ENCODE measurements around the gene TERB2. TPM values are rescaled to one million over a fixed set of nuclear protein-coding genes. Genes with fewer than 3 reads are reported as not detected.
"Not testable (repeated sequence)": the region's sequence is repeated elsewhere in the genome, so short reads cannot be mapped to it uniquely, and the experiment has no call there.

The TERB2 gene
- polyA plus RNA-seq, 3 donors, result not detected

- H3K36me3 Mint-ChIP-seq, result no peaks in the 10 kb centered on the region
- Histone ChIP-seq H2AFZ (ENCODE audit: insufficient read depth, low read depth, low read length, poor library complexity, severe bottlenecking) (no peak overlapping the region), H3K27me3 (ENCODE audit: control insufficient read depth in 2 of 2, insufficient read depth in 2 of 2, low read length in 2 of 2) (no peaks in the 10 kb centered on the region), H4K20me1 (ENCODE audit: insufficient read depth, low read length) (no peaks in the 10 kb centered on the region), H3K4me2 (replicated peaks; ENCODE audit: extremely low read depth, low read length, poor library complexity, severe bottlenecking) (no peak overlapping the region), H3K27ac (ENCODE audit: low read depth in 1 of 2, low read length in 2 of 2) (no peak overlapping the region), H3K36me3 (replicated peaks in 1 of 2; ENCODE audit: control insufficient read depth in 1 of 2, insufficient read depth in 2 of 2, low read length in 2 of 2) (no peaks in the 10 kb centered on the region), H3K4me3 (replicated peaks in 1 of 3; ENCODE audit: low read depth in 2 of 3, low read length in 3 of 3) (no peak overlapping the region), H3K9me3 (replicated peaks in 1 of 2; ENCODE audit: control insufficient read depth in 1 of 2, insufficient read depth in 1 of 2, low read length in 2 of 2) (peaks cover 0 to 4% of the 10 kb centered on the region in 2 donors), H3K9ac (ENCODE audit: insufficient read depth, low read length, poor library complexity, severe bottlenecking) (no peak overlapping the region), H3K79me2 (ENCODE audit: insufficient read depth, low read length) (no peaks in the 10 kb centered on the region), H3K4me1 (ENCODE audit: control insufficient read depth in 1 of 2, insufficient read depth in 2 of 2, low read length in 2 of 2) (no peaks in the 10 kb centered on the region)
- peaks cover 0 to 10% (median 2%) of the 10 kb centered on the region in 7 donors for H3K9me3 Mint-ChIP-seq
- no peak overlapping the region for H3K27ac Mint-ChIP-seq
- no peak overlapping the region for H3K4me3 Mint-ChIP-seq
- peaks cover 0 to 3% (median 0%) of the 10 kb centered on the region in 3 donors for H3K27me3 Mint-ChIP-seq (ENCODE audit: low read depth in 3 of 3)
- TF ChIP-seq, protein P1, sequence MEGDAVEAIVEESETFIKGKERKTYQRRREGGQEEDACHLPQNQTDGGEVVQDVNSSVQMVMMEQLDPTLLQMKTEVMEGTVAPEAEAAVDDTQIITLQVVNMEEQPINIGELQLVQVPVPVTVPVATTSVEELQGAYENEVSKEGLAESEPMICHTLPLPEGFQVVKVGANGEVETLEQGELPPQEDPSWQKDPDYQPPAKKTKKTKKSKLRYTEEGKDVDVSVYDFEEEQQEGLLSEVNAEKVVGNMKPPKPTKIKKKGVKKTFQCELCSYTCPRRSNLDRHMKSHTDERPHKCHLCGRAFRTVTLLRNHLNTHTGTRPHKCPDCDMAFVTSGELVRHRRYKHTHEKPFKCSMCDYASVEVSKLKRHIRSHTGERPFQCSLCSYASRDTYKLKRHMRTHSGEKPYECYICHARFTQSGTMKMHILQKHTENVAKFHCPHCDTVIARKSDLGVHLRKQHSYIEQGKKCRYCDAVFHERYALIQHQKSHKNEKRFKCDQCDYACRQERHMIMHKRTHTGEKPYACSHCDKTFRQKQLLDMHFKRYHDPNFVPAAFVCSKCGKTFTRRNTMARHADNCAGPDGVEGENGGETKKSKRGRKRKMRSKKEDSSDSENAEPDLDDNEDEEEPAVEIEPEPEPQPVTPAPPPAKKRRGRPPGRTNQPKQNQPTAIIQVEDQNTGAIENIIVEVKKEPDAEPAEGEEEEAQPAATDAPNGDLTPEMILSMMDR (IDR thresholded peaks at IDR 0.05), result no peak
- H3K4me1 Mint-ChIP-seq, result no peaks in the 10 kb centered on the region
- intact Hi-C loops (cut with micrococcal nuclease), result no loop called here
- DNase-seq, result no peak
Measured at GRCh38 chr15:44910981-44911625, 45.4 kb upstream of the TERB2 start.

GRCh38 chr15:44912186-44912585 lies 44.3 kb upstream of the TERB2 start:
- not testable (repeated sequence) for H3K4me1 Mint-ChIP-seq, H3K36me3 Mint-ChIP-seq

GRCh38 chr15:44912974-44913448 lies 43.5 kb upstream of the TERB2 start:
- H3K27me3 Mint-ChIP-seq (ENCODE audit: low read depth in 3 of 3); DNase-seq; H3K79me2 ChIP-seq (ENCODE audit: insufficient read depth, low read length); intact Hi-C loops (cut with micrococcal nuclease); H3K27me3 ChIP-seq (ENCODE audit: control insufficient read depth in 2 of 2, insufficient read depth in 2 of 2, low read length in 2 of 2); H3K4me3 Mint-ChIP-seq; H3K4me2 ChIP-seq (replicated peaks; ENCODE audit: extremely low read depth, low read length, poor library complexity, severe bottlenecking); H3K9me3 ChIP-seq (replicated peaks in 1 of 2; ENCODE audit: control insufficient read depth in 1 of 2, insufficient read depth in 1 of 2, low read length in 2 of 2); H4K20me1 ChIP-seq (ENCODE audit: insufficient read depth, low read length); H3K4me1 Mint-ChIP-seq; H3K9ac ChIP-seq (ENCODE audit: insufficient read depth, low read length, poor library complexity, severe bottlenecking); H3K4me3 ChIP-seq (replicated peaks in 1 of 3; ENCODE audit: low read depth in 2 of 3, low read length in 3 of 3); H3K36me3 ChIP-seq (replicated peaks in 1 of 2; ENCODE audit: control insufficient read depth in 1 of 2, insufficient read depth in 2 of 2, low read length in 2 of 2); H3K27ac ChIP-seq (ENCODE audit: low read depth in 1 of 2, low read length in 2 of 2); H3K36me3 Mint-ChIP-seq; H2AFZ ChIP-seq (ENCODE audit: insufficient read depth, low read depth, low read length, poor library complexity, severe bottlenecking); H3K4me1 ChIP-seq (ENCODE audit: control insufficient read depth in 1 of 2, insufficient read depth in 2 of 2, low read length in 2 of 2): not testable (repeated sequence)
- no CpG with 5 or more reads among the region's 3 CpGs for WGBS (ENCODE audit: insufficient coverage)
- Mint-ChIP-seq H3K27ac (peak overlapping the region in 1 of 7 donors; percentile 53), H3K9me3 (peaks cover 0 to 10% (median 2%) of the 10 kb centered on the region in 7 donors)

More at GRCh38 chr15:44912186-44912585, 44.3 kb upstream of the TERB2 start:
- WGBS (ENCODE audit: insufficient coverage), result no CpG with 5 or more reads among the region's 1 CpG
- H3K9me3 Mint-ChIP-seq, result peaks cover 0 to 10% (median 2%) of the 10 kb centered on the region in 7 donors
- H3K27ac Mint-ChIP-seq; DNase-seq; H3K27me3 ChIP-seq (ENCODE audit: control insufficient read depth in 2 of 2, insufficient read depth in 2 of 2, low read length in 2 of 2); H3K4me3 ChIP-seq (replicated peaks in 1 of 3; ENCODE audit: low read depth in 2 of 3, low read length in 3 of 3); H3K9me3 ChIP-seq (replicated peaks in 1 of 2; ENCODE audit: control insufficient read depth in 1 of 2, insufficient read depth in 1 of 2, low read length in 2 of 2); H3K4me1 ChIP-seq (ENCODE audit: control insufficient read depth in 1 of 2, insufficient read depth in 2 of 2, low read length in 2 of 2); H3K4me3 Mint-ChIP-seq; H3K79me2 ChIP-seq (ENCODE audit: insufficient read depth, low read length); H3K36me3 ChIP-seq (replicated peaks in 1 of 2; ENCODE audit: control insufficient read depth in 1 of 2, insufficient read depth in 2 of 2, low read length in 2 of 2); H4K20me1 ChIP-seq (ENCODE audit: insufficient read depth, low read length); H3K27ac ChIP-seq (ENCODE audit: low read depth in 1 of 2, low read length in 2 of 2); H3K27me3 Mint-ChIP-seq (ENCODE audit: low read depth in 3 of 3); H3K9ac ChIP-seq (ENCODE audit: insufficient read depth, low read length, poor library complexity, severe bottlenecking); intact Hi-C loops (cut with micrococcal nuclease); H2AFZ ChIP-seq (ENCODE audit: insufficient read depth, low read depth, low read length, poor library complexity, severe bottlenecking); H3K4me2 ChIP-seq (replicated peaks; ENCODE audit: extremely low read depth, low read length, poor library complexity, severe bottlenecking): not testable (repeated sequence)

Data from CD14-positive monocyte (primary cell).